Stimulated activated CD4-positive, alpha-beta T cell treated with anti-CD3 and anti-CD28 coated beads, Interleukin-2, amount 100 ng/mL, for 4 hours (primary cell): ENCODE measurements around the gene CCDC24.

Experiments
- DNase-seq: peaks from one replicate; pipeline ENCODE4 v3.0.0-alpha.2; 2020; ENCODE audit warnings: low read depth

The CCDC24 gene

GRCh38 chr1:43963006-43963405 lies 28.4 kb upstream of the CCDC24 start:
- DNase-seq = no peak

DNA sequence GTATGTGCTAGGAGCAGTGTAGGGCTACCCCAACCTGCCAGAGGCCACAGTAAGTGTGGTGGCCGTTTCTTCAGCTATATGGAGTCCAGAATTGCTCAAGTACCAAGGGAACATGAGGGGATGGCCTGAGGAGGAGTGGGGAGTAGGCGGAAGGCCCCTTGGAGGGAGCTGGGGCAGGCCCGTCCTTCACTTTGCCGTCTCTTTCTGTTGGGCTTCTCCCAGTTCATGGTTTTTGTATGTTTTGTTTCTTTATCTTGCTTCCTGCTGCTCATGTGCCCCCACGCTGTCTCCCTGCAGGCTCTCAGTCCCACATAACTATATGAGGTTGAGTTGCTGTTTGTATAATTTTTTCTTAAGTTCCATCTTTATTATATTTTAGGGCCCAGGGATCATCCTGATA lies 27.5 kb upstream of the CCDC24 start:
- no peak for DNase-seq

DNA sequence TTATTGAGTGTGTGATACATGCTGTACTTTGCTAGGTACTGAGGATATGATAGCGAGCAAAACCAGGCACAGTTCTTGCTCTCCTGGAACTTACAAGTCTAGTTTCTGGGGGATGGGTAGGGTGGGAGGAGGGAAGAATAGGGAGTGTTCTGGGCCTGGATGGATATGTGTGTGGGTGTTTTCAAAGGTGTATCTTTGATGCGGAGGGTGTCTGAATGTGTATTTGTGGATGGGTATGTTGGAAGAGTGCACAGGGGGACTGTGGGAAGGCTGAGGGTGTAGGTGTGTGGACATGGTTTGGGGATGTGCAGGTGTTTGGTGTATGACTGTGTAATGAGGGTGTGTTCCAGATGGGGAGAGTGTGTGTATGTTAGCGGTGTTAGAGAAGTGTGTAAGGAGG lies 26.1 kb upstream of the CCDC24 start:
- DNase-seq = no peak

- no peak for DNase-seq
Observed at GRCh38 chr1:43968348-43968948, 23.0 kb upstream of the CCDC24 start.

DNA sequence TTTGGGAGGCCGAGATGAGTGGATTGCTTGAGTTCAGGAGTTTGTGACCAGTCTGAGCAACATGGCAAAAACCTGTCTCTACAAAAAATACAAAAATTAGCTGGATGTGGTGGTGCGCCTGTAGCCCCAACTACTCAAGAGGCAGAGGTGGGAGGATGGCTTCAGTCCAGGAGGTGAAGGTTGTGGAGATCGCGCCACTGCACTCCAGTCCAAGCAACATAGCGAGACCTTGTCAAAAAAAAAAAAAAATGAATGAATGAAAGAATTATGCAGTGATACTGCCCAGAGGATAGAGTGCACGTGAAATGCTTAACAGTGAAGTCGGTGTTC lies 22.0 kb upstream of the CCDC24 start:
- DNase-seq = no peak

GRCh38 chr1:43969746-43970466 lies 21.5 kb upstream of the CCDC24 start, which contains the start of gene DPH2:
DPH2 (plus strand) TSS chr1:43970010; CDS start chr1:43970176, 166 bp downstream.
- DNase-seq = peak; percentile 96

DNA sequence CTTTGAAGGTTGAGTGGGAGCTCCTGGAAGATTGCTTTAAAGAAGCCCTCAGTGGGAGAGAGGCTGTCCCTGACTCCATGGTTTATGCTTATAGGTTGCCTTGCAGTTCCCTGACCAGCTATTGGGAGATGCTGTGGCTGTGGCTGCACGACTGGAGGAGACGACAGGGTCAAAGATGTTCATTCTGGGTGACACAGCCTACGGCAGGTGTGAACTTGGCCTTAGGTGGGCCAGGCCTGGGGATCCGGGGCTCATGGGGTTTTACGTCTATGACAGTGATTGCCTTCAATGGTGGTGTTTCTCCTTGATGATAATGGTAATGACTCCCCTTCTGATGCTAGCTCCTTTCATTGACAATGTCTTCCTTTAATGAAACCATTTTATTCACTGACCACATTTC lies 20.9 kb upstream of the CCDC24 start:
- no peak for DNase-seq

DNA sequence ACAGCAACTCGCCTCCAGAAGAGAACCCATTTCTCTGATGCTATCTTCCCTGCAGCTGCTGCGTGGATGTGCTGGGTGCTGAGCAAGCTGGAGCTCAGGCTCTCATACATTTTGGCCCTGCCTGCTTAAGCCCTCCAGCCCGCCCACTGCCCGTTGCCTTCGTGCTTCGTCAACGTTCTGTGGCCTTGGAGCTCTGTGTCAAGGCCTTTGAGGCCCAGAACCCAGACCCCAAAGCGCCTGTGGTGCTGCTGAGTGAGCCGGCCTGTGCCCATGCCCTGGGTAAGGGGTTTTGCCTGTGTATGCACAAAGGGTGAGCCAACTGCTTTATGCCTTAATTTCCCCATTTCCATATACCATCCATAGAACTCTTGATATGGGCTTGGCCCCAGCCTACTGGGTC lies 20.5 kb upstream of the CCDC24 start:
- DNase-seq = no peak

DNA sequence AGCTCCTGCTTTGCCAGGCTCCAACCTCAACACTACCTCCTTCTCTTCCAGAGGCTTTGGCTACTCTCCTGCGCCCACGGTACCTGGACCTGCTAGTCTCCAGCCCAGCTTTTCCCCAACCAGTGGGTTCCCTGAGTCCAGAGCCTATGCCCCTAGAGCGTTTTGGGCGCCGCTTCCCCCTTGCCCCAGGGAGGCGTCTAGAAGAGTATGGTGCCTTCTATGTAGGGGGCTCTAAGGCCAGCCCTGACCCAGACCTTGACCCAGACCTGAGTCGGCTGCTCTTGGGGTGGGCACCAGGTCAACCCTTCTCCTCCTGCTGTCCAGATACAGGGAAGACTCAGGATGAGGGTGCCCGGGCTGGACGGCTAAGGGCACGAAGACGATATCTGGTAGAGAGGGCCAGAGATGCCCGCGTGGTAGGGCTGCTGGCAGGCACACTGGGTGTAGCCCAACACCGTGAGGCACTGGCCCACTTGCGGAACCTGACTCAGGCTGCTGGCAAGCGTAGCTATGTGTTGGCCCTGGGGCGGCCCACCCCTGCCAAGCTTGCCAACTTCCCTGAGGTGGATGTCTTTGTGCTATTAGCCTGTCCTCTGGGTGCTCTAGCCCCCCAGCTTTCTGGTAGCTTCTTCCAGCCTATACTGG lies 19.9 kb upstream of the CCDC24 start:
- DNase-seq = no peak

DNA sequence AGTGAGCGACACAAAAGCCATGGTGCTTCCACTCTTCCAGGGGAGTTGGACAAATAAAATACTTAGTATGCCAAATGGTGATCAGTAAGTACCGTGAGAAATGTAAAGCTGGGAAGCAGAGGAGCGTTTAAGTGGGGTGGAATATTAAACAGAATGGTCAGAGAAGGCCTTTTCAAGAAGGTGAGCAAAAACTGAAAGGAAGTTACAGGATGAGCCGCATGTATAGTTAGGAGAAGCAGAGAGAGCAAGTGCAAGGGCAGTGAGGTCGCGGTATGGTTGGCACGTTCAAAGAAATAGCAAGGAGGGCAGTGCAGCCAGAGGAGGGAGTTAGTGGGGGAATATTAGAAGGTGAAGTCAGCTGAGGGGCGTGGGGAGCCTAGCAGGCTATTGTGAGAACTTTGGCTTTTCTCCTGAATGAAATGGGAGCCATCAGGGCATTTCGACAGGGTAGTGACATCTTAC lies 17.4 kb upstream of the CCDC24 start:
- no peak for DNase-seq

DNA sequence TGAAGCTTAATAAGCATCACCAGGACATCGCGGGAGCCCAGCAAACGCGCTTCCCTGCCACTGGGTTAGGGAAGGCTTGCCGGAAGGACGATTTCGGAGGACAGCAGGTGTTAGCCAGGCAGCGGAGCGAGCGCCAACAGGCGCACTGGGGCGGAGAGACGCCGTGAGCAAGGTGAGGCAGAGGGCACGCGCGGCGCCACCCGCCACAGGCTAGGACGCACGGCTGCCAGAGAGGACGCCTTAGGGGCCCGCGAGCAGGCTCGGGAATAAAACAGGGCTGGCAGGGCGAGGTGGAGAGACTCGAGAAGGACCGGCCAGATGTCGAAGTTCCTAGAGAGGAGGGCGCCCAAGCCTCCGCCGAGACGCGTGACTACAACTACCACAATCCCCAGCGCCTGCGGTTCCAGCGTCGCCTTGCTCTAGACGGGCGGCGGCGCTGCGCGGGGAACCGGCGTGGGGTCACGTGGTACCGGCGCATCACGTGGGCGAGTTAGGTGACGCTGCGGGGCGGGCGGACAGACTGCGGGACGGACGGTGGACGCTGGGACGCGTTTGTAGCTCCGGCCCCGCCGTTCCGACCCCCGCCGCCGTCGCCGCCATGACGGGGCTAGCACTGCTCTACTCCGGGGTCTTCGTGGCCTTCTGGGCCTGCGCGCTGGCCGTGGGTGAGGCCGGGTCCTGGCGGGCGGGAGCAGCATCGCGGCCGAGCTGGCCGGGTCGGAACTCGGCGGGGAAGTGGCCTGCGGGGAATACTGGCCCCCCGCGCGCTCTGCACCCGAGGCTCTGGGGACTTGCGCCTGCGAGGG lies 16.8 kb upstream of the CCDC24 start, which contains the start of gene ATP6V0B:
Gene ATP6V0B (plus strand): TSS at position 518 of the 806 bp plus-strand sequence. CDS start 81 bp downstream, at position 599.
- DNase-seq = peak; percentile 92

GRCh38 chr1:43975249-43975961 lies 16.0 kb upstream of the CCDC24 start:
- DNase-seq = no peak

DNA sequence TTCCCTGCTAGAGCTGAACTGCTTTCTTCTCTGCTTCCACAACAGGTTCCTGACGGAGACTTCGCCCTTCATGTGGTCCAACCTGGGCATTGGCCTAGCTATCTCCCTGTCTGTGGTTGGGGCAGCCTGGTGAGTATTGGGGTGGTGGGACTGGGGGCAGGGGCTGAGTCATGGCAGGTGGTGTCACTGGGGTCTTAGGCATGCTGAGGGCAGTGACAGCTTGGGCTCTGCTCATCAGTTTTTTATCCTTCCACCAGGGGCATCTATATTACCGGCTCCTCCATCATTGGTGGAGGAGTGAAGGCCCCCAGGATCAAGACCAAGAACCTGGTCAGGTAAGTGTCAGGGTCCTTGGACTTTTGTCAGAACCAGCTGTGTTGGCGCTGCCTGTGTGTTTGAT lies 15.4 kb upstream of the CCDC24 start:
- no peak for DNase-seq

- DNase-seq = no peak
Observed at GRCh38 chr1:43976890-43977289, 14.5 kb upstream of the CCDC24 start.

- DNase-seq = no peak
Observed at GRCh38 chr1:43977376-43978263, 13.8 kb upstream of the CCDC24 start.

DNA sequence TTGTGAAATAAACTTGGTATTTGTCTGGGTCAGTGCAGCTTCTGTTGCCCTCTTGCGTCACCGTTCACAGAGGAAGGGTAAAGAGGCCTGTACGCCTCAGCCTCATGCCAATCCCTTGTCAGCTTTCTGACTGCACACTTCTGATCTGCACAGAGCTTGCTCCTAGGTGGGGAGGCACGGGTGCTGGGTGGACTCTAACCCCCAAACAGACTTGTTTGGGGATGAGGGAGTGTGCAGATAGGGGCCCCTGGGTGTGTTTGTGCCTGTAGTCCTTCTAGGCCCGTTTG lies 13.2 kb upstream of the CCDC24 start:
- no peak for DNase-seq

DNA sequence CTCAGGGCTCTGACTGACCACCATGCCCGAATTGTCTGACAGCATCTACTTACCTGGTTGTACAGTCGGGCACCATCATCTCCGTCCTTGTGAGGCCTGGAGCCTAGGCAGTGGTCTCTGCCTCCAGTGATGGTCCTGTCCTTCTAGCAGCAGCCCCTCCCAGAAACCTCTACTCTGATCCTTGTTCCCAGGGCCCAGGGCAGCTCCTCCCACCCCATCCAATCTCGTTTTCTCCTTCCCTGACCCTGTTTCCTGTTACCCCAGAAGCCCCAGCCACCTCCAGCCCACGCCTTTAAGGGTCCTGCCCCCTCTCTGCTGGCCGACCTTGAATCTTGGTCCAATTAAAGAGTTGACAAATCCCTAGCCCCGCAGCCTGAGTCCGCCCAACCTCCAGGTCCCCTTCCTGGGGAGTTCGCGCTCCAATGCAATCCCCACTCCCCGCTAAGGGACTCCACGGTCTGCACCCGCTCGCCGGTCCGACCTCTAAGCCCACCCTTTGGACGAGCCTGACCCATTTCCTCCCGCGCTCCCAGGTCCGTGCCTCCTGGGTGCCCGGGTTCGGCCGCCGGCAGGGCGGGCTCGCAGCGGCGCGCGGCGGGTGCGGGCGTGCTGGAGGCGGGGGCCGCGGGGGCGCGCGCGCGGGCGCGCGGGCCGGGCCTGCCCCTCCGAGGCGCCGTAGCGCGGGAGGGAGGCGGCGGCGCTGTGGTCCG lies 12.7 kb upstream of the CCDC24 start, which contains the start of gene B4GALT2:
Gene B4GALT2 (plus strand): TSS at position 660 of the 710 bp plus-strand sequence. CDS start 1,951 bp downstream, outside the sequence.
- no peak for DNase-seq

GRCh38 chr1:43979261-43979527 lies 12.2 kb upstream of the CCDC24 start:
- no peak for DNase-seq

DNA sequence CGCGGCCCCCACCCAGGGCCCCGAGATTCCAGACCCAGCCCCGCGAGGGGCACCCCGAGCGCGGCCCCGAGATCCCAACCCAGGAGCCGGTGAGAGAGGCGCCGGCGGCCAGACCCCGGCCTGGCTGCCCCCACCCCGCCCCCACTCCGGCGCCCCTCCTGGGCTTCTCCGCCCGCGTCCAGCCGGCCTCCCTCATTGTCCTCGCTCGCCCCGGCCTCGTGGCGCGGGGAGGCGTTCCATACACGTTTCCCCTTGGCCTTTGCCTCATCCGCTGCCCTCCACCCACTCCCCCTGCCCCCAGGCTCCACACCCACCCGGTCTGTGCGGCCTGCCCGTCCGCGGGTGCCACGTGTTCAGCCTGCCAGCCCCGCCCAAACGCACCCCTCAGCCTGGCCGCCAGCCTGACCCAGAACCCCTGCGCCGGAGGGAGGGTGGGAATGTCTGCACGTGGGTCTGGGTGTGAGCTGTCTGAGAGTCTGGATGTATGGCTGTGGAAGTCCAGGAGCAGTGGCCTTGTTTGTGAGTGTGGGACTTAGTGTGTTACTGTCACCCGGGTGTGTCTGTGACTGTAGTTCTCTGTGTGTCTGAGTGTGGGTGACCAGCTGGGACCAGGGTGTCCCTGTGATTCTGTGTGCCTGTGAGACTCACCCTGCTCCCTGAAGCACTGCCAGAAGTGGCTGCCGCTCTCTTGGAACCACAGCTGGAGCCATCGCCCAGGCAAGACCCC lies 11.7 kb upstream of the CCDC24 start:
- no peak for DNase-seq
